EH (cell line): ENCODE results near the gene MACC1.

Experiments used
- DNase-seq: peaks from one replicate; pipeline ENCODE4 v3.0.0-alpha.2; 2015; ENCODE audit warnings: low read depth

Gene MACC1, protein sequence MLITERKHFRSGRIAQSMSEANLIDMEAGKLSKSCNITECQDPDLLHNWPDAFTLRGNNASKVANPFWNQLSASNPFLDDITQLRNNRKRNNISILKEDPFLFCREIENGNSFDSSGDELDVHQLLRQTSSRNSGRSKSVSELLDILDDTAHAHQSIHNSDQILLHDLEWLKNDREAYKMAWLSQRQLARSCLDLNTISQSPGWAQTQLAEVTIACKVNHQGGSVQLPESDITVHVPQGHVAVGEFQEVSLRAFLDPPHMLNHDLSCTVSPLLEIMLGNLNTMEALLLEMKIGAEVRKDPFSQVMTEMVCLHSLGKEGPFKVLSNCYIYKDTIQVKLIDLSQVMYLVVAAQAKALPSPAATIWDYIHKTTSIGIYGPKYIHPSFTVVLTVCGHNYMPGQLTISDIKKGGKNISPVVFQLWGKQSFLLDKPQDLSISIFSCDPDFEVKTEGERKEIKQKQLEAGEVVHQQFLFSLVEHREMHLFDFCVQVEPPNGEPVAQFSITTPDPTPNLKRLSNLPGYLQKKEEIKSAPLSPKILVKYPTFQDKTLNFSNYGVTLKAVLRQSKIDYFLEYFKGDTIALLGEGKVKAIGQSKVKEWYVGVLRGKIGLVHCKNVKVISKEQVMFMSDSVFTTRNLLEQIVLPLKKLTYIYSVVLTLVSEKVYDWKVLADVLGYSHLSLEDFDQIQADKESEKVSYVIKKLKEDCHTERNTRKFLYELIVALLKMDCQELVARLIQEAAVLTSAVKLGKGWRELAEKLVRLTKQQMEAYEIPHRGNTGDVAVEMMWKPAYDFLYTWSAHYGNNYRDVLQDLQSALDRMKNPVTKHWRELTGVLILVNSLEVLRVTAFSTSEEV

DNA sequence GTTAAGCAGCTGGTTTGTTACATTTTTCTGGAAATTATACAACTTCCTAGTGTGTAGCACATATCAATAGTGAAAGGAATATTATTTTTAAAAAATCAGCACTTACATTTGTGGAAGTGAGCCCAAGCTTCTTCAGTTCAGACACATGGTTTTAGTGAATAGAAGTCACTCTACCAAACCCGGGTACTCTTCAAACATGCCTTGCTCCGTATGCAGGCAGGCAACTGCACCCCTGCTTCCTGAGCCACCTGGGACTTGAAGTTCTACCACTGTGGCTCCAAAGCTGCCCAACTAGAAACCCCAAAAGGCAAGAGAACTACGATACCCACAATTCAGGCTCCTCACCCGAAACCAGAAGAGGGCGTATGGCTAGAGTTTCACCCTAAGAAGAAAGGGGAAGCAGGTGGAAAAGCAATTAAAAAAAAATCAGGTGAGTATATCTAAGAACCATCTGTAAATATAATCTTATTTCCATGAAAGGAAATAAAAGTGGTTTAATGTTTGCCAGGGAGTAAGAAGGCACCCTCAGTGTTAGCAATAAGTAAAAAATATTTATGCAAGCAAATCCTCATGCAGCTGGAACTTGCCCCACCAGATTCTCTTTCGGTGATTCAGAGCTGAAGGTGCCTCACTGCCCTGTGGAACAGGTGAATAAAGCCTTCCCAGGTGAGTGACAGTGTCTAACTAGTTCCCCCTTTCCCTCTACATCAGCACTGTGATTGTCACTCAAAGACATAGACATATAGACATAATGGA lies at the start of gene MACC1:
Gene MACC1, minus strand, starts transcription at position 192 of the 756 bp plus-strand sequence. CDS start 55,522 bp downstream, outside the sequence.
- no peak for DNase-seq

DNA sequence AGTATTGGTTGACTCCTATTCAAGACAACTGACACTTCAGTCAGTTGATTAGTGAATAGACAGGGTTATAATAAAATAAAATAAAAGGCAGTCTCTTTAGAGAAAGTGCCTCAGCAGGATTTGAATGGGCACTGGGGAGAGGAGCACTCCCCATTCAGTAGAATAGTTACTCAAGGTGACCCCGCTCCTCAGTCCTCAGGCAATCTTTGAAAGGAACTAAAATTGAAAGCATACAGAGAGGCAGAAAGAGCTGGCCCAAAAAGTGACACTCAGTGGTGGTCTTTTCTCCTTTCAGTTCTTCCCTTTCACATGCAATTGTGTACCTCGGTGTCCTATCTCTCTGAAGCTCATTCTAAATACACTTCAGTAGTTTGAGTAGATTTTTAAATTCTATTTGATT lies 47.4 kb upstream of the MACC1 start:
- DNase-seq, result no peak

DNA sequence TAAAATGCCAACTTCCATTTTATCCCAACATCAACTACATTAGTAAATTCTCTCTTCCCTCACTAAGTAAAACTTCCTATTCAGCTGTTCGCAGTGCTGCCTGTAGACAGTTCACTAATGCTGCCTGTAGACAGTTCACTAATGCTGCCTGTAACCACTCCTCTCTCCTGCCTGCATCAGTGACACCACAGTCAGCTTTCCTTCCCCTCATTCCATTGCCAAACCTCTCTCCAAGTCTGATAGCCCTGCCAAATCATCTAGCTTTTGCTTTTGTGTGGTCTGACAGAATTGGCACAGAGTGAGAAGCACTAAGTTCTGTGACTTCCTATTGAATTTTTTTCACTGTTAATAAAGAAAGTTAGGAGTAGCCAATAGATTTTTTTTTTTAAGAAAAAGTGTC lies 43.0 kb upstream of the MACC1 start:
- DNase-seq, result no peak

DNA sequence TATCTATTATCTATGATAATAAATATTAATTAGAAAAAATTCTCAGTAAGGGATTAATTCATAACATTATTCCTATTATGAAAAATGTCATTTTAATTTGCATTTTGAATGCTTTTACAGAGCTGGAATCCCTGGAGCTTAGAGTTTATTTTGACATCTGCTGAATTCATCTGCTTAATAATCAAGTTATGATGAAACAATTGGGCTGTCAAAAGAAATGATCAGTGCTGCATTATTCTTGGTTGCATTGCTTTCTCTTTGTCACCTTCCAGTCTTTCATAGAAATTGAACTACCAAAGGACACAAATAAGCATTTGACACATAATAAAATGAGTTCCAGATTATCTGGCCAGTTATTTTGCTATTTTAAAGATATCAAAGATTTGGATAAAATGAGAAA lies 40.0 kb upstream of the MACC1 start:
- no peak for DNase-seq

DNA sequence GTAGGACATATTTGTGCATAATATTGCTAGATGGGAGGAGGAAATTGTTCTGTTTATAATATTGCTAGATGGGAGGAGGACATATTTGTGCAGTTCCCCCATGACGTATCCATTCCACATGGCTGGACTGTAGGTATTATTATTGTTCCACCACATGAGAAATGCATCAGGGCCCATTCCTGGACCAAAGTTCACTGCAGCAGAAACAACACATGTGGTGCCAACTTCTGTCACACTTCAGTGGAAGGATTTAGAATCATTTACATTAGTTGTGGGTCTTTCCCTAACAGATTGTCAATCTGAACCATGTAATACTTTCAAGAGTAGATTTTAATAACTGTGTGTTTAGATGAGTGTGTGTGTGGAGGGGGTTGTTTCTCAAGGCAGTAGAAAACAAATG lies 32.7 kb upstream of the MACC1 start:
- DNase-seq, result no peak

DNA sequence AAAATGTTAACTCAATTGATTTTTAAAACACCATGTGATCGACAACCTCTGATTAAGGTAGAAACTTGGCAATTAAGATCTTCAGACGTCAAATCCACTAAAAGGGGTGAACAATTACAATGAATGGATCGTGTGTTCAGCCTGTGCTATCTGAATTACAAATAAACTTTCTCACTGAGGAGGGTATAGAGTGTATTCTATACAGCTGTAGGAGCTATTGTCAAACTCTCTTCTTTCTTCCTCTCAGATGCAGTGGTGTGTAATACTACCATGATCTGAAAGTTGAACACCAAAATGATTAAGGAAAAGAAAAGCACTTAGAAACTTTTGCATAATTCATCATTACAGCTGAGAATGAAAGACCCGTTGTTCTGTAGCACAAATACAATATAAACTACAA lies 32.2 kb upstream of the MACC1 start:
- DNase-seq, result no peak

DNA sequence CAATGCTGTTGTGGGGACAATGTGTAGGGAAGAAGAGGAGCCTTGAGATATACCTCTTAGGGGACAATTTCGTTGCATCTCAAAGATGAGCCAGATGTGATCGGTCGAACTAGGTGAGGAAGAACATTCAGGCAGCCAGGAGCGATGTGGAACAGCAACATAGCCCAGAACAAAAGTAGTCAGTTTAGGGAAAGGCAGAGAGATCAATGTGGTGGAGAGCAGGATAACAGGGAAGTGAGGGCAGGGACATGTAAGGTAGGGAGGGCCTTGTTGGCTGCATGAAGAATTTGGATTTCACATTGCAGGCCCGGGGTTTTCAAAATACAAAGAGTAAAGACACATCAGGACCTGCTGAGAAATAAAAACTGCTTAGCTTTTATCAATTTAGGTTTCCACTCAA lies 29.1 kb upstream of the MACC1 start:
- DNase-seq, result no peak

DNA sequence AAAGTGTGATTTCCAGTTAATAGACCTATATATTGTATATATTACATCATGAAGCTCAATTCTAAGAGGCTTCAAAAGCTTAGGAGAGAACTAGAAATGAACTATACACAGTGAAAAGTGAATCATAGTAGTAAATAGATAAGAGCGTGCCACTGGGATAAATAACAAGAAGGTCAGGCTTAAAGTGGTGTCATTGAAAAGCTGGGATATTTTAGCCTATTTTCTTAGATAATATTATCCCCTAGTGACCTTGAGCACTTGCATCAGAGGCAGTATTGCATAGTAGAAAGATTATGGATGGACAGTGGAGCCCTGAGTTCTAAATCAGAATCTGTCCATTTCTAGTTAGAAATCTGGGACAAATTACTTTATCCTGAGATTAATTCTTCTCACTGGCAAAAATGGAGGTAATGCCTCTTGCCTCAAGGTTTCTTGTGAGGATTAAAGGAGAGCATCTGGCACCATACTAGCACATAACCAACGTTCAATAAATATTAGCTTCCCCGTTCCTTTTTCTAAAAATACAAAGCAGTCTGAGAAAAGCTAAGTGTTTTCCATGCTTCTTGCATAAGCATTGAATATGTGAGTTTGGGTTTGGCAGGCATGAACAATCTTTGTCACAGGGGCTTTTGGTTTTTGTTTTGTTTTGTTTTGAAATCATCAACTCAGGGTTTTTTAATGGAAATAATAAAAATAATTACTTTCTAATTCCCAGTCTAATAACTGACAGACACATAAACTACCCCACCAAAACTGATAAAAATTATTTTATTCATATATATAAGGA lies 27.3 kb upstream of the MACC1 start:
- DNase-seq, result no peak

DNA sequence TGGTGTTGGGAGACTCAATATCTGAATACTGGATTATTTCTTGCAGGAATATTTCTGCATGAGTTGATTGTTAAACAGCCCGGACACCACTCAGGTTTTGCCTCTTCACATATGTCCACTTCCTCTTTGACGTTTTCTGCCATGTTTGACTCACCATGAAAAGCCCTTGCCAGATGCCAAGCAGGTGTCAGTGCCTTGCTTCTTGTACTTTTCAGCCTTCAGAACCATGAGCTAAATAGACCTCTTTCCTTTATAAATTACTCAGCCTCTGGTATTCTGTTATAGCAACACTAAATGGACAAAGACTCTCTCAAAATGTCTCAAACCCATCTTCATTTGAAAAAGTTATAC lies 24.7 kb upstream of the MACC1 start:
- no peak for DNase-seq

DNA sequence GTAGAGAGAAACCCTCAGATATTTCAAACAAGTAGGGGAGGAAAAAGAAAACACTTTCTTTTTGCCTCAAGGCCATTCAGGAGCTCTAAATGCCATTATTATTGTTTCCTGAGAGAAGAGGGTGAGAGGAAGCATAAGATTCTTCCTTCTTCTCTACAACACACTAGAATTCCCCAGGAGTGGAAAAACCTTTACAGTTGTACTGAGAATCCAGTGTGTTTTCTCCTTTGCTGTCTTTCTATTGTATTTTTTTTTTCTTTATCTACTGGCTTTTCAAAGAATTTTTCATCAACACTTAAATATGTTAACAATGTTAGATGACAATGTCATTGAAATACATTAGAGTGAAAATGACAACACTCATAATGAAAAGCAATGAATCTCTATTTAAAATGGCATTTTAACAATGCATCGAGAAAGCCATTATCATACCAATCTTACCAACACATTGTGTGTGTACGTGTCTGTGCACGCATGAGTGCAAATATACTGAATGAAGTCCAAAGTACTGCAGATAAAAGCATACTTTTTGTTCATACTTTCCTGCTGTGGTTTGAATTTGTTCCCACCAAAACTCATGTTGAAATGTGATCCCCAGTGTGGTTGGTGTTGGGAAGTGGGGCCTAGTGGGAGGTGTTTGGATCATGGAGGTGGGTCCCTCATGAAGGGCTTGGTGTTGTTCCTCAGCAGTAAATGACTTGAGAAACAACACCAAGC lies 24.2 kb upstream of the MACC1 start:
- DNase-seq, result peak; percentile 59

DNA sequence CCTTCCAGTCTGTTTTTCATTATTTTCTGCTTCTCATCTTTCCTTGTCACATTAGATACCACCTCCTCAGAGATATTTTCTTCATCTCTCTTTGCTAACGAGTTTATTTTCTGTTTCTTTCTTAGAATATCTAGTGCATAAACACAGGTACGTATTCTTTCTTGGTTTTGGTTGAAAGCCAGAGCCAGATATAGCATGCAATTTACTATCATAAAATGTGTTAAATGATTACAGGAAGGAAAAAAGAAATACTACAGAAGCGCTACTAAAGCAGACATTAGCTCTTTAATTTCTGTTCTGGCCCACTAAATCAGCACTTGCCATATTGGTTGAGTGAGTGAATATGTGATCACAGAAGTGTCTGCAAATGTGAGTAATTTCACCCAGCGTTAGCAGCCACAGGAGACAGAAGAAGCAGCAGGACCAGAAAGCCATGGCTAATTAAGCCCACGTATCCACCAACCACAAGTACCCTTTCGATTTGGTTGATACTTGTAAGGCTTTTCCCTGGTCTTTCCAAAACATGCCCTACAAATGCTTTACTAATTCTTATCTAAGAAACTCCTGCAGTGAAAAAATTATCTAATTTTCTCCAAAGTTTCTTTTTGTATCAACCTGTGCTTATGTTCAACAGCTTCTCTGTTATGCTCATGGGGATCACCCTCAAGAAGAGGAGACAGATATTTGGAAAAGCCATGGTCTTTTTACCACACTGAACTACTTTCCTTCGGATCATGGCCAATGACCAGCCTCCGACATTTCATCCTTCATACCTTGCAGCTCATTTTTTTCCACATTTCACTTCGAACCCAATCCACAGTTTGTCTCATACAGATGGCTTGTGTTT lies 23.1 kb upstream of the MACC1 start:
- no peak for DNase-seq

DNA sequence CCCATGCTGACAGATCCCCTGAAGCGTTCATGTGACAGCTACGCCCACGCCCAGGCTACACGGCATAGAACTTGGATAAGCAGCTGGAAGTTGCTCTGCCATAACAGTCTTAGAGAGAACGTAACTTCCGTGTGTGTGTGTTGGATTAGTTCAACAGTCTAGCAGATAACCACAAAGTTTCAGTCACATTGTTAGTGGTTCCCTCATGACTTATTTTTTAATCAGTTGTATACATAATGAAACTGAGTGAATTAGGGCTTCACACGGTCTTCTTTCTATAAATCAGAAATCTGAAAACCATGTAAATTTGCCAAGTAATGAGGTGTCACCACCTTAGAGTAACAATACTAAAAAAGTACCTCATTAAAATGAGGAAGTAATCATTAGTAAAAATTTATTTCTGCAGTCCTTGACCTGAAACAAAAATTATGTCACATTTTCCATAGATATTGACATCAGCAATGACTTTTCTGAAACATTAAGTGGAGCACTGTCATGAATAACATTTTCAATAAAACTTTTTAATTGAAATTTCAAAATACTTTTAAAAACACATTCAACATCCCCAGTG lies 21.7 kb upstream of the MACC1 start:
- no peak for DNase-seq

DNA sequence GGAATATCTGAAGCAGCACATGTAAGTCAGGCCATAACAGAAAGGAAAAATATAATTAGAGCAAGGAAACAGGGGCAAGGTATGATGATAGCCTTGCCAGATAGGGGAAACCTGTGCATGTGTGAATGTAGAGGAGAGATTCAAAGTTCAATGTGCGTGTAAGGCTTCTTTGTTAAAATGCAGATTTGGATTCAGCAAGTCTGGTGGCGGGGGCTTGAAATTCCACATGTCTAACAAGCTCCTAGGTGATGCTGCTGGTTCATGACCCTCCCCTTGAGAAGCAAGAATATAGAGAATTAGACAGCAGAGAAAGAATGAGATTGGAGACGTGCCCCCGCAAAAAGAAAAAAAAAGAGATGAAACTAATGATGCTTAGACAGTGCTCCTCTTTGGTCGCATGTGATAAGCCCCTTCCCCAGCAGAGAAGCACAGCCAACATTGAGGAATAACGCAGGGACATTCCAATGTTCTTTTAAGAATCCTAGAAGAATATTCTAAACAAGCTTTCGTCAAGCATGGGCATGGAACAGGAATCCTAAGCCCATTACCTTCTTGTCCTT lies 21.1 kb upstream of the MACC1 start:
- DNase-seq, result no peak

DNA sequence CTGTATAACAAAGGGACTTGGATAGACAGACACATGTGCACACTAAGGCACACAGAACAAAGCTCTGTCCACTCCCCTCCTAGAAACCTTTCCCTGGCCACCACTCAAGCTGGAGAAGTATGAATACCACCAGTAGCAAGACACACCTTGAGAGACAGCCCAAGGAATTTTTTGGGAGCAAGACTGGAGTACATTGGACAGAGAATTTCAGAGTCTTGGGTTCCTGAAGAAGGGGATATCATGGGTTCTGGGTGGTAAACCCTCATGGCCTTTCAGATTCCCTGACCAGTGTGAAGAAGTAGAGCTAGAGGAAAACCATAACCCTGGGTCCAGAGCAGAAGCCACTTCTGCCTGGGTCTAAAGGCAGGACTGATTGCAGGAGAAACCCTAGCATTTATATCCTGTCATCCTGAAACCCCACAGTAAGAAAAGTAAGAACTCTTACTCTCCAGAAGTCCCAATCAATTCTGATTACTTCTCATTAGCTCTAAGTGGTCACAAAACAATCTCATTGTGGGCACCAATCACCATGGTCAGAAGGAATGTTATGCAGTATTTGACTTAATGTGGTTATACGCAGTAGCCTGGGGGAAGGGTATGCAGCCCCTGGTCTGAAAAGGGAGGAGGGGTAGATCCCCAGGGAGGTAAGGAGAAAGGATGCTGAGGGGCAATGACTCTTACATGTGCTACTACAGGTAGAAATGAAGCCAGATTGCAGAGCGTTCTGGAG lies 20.4 kb upstream of the MACC1 start:
- DNase-seq, result no peak

DNA sequence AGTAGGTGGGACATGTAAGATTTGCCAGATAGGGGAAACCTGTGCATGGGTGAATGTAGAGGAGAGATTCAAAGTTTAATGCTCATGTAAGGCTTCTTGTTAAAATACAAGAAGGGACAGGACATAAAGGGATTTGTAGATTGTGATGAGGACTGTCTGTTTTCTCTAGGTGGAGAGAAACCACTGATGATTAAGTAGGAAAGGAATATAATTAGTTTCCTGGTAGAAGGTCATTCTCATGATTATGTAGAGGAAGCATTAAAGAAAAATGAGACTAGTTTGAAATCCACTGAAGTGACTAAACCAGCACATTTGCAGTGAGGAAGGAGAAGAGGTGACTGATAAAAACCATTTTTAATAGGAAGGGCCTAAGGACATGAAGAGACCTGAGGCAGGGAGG lies 19.6 kb upstream of the MACC1 start:
- DNase-seq, result peak; percentile 4

DNA sequence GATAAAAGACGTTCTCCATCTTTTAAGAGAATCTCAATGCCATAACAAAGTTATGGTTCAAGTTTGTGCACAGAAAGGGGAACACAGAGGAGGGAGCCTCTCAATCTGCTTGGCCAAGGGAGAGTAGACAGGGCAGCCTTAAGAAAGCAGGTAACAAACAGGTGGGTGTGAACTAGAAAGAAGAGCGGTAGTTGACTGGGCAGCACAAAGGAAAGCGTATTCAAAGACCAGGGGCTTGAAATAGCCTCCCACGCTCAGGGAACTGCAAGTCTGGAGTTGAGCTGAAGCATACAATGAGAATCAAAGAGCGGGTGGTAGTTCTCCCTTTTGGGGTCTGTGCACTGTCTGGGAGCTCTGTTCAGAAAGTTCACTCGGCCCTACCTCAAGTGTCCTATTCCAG lies 18.9 kb upstream of the MACC1 start:
- DNase-seq, result no peak

DNA sequence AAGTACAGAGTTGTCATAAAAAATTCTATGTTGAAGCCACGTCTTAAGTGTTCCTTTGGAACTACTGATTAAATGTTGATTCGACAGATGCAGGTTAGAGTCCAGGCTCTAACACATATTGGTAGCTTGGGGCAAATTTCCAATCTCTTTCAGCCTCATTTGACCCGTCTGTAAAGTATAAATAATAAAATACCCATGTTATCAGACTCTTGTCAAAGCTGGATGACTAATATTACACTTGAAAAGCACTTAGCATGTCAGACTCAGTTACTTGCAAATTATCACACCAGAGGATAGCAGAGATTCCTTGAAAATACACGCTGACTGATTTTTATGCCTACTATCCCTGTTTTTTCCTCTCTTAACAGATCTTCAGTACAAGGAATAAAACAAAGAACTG lies 18.1 kb upstream of the MACC1 start:
- no peak for DNase-seq

DNA sequence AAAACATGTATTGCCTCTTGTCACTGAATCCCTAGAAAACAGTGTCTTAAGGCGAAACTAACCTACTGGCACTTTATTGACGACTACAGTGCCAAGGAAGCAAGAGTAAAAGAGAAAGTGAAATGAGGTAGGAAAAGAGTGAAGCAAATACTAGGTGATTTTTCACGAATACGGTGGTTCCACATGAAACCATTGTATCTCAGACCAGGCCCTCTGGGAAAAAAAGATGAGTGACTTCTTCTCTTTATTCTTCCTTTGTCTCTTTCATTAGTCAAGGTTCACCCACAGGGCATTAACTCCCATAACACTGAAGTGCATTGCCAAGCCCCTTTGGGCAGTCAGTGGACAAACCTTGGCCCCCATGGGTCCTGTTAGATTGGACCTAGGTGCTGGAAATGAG lies 16.2 kb upstream of the MACC1 start:
- DNase-seq, result no peak

DNA sequence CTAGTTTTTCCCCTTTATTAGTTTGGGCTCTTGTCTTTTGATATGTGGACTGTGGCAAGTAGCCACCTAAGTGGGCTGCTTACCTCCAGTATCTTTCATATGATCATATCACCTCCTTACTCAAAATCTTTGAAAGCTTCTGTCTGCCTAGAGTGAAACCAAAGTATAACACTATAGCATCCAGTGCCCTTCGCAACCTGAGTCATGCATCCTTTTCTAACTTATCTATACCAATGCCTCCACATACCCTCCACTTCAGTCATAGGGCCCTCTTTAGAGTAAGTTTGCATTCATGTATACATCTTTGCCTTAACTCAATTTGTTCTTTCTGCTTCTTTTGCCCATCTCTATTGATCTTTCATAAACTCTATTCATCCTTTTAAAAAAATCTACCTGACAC lies 15.7 kb upstream of the MACC1 start:
- no peak for DNase-seq
